SK-N-SH (cell line): ENCODE results near the gene ATP13A5.

Experiments
- CHD2 ChIP-seq: fragments of 150-350 bp; IDR thresholded peaks from 2 replicates; pipeline ENCODE4 v1.6.1; 2018; ENCODE audit warnings: low read length; ENCODE audit not compliant: partially characterized antibody
- EP300 ChIP-seq, 2 experiments: IDR thresholded peaks; 2 replicates each; pipeline versions ENCODE4 v1.4.0 to v1.6.1; 2012; ENCODE audit warnings: borderline replicate concordance in 1 of 2, low read depth in 1 of 2, low read length in 1 of 2
- EZH2phosphoT487 ChIP-seq: fragments of 200-600 bp; sonication (generic); IDR thresholded peaks from 2 replicates; pipeline ENCODE4 v1.6.1; 2017; ENCODE audit warnings: low read depth, mixed run types, mild to moderate bottlenecking, antibody characterized with exemption, moderate library complexity, borderline replicate concordance
- JUND ChIP-seq: IDR thresholded peaks from 2 replicates; pipeline ENCODE4 v1.4.0; 2012
- REST ChIP-seq: IDR thresholded peaks from 2 replicates; pipeline ENCODE4 v1.6.1; 2012; ENCODE audit warnings: mild to moderate bottlenecking, low read depth, low read length, moderate library complexity
- SMC3 ChIP-seq: IDR thresholded peaks from 2 replicates; pipeline ENCODE4 v1.6.1; 2012; ENCODE audit warnings: low read depth, low read length, improper control_type of control experiment
- TCF12 ChIP-seq: IDR thresholded peaks from 2 replicates; pipeline ENCODE4 v1.4.0; 2012
- ZBTB33 ChIP-seq: IDR thresholded peaks from 2 replicates; pipeline ENCODE4 v1.4.0; 2012; ENCODE audit warnings: low read depth, borderline replicate concordance
- TF ChIP-seq, protein P1 (sequence below): fragments of 150-350 bp; IDR thresholded peaks from 2 replicates; pipeline ENCODE4 v1.6.1; 2017; ENCODE audit warnings: antibody characterized with exemption, low read length, low read depth, borderline replicate concordance
- TF ChIP-seq, protein P2 (sequence below): IDR thresholded peaks from 2 replicates; pipeline ENCODE4 v1.4.0; 2012; ENCODE audit warnings: low read depth
- TF ChIP-seq, protein P3 (sequence below): fragments of 200-600 bp; sonication (generic); IDR thresholded peaks from 2 replicates; pipeline ENCODE4 v1.6.1; 2017; ENCODE audit warnings: antibody characterized with exemption, mild to moderate bottlenecking, moderate library complexity

GRCh38 chr3:193375614-193376013, 2.9 kb downstream of the ATP13A5 start:
- no peak for TF ChIP-seq EZH2phosphoT487
- TF ChIP-seq, protein P1, sequence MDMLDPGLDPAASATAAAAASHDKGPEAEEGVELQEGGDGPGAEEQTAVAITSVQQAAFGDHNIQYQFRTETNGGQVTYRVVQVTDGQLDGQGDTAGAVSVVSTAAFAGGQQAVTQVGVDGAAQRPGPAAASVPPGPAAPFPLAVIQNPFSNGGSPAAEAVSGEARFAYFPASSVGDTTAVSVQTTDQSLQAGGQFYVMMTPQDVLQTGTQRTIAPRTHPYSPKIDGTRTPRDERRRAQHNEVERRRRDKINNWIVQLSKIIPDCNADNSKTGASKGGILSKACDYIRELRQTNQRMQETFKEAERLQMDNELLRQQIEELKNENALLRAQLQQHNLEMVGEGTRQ = no peak
- TF ChIP-seq, protein P2, sequence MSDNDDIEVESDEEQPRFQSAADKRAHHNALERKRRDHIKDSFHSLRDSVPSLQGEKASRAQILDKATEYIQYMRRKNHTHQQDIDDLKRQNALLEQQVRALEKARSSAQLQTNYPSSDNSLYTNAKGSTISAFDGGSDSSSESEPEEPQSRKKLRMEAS = no peak
- TF ChIP-seq, protein P3, sequence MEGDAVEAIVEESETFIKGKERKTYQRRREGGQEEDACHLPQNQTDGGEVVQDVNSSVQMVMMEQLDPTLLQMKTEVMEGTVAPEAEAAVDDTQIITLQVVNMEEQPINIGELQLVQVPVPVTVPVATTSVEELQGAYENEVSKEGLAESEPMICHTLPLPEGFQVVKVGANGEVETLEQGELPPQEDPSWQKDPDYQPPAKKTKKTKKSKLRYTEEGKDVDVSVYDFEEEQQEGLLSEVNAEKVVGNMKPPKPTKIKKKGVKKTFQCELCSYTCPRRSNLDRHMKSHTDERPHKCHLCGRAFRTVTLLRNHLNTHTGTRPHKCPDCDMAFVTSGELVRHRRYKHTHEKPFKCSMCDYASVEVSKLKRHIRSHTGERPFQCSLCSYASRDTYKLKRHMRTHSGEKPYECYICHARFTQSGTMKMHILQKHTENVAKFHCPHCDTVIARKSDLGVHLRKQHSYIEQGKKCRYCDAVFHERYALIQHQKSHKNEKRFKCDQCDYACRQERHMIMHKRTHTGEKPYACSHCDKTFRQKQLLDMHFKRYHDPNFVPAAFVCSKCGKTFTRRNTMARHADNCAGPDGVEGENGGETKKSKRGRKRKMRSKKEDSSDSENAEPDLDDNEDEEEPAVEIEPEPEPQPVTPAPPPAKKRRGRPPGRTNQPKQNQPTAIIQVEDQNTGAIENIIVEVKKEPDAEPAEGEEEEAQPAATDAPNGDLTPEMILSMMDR = no peak
- no peak for TF ChIP-seq SMC3
- no peak for TF ChIP-seq CHD2
- TF ChIP-seq TCF12 = no peak
- TF ChIP-seq JUND = no peak
- TF ChIP-seq EP300 (IDR thresholded peaks at IDR 0.05; ENCODE audit: borderline replicate concordance in 1 of 2, low read depth in 1 of 2, low read length in 1 of 2) = no peak
- TF ChIP-seq REST = no peak
- no peak for TF ChIP-seq ZBTB33
